SK-N-SH treated with all-trans-retinoic acid at 6 μM for 48 hours (cell line): ENCODE results near the gene FGF14.
A peak's percentile ranks its signal among the peaks of the same experiment; 100 is the strongest.

Source experiments
- ATAC-seq: fragments of 200-7000 bp; cut with Tn5 transposase; 3 replicates; pipeline ENCODE4 v1.9.1; 2020; ENCODE audit warnings: mild to moderate bottlenecking, moderate library complexity
- ARNTL ChIP-seq: fragments of 450-650 bp; formaldehyde crosslinking; IDR thresholded peaks from 2 replicates; pipeline ENCODE4 v1.5.0; 2020; ENCODE audit warnings: low read depth, mild to moderate bottlenecking, moderate library complexity, borderline replicate concordance
- BACH2 ChIP-seq: fragments of 250-450 bp; sonication (Bioruptor Pico); IDR thresholded peaks from 2 replicates; pipeline ENCODE4 v1.9.0; 2021; ENCODE audit warnings: mild to moderate bottlenecking, borderline replicate concordance
- CSDC2 ChIP-seq: fragments of 250-450 bp; sonication (Bioruptor Pico); IDR thresholded peaks from 2 replicates; pipeline ENCODE4 v1.5.0; 2020; ENCODE audit warnings: mild to moderate bottlenecking, moderate library complexity
- ESRRG ChIP-seq: fragments of 250-450 bp; sonication (Bioruptor Pico); IDR thresholded peaks from 2 replicates; pipeline ENCODE4 v1.6.1; 2021; ENCODE audit warnings: mild to moderate bottlenecking
- GLIS3 ChIP-seq: fragments of 250-450 bp; sonication (Bioruptor Pico); IDR thresholded peaks from 2 replicates; pipeline ENCODE4 v1.5.0; 2020; ENCODE audit warnings: mild to moderate bottlenecking, moderate library complexity
- ISL1 ChIP-seq: fragments of 250-450 bp; sonication (Bioruptor Pico); IDR thresholded peaks from 2 replicates; pipeline ENCODE4 v2.1.2; 2022; ENCODE audit warnings: mild to moderate bottlenecking, moderate library complexity
- PPARA ChIP-seq: fragments of 250-450 bp; sonication (Bioruptor Pico); IDR thresholded peaks from 2 replicates; pipeline ENCODE4 v1.5.0; 2020; ENCODE audit warnings: mild to moderate bottlenecking, borderline replicate concordance
- RARB ChIP-seq: fragments of 250-450 bp; sonication (Bioruptor Pico); IDR thresholded peaks from 2 replicates; pipeline ENCODE4 v1.8.0; 2021; ENCODE audit warnings: mild to moderate bottlenecking, moderate library complexity
- SNAI2 ChIP-seq: fragments of 250-450 bp; sonication (Bioruptor Pico); IDR thresholded peaks from 2 replicates; pipeline ENCODE4 v1.5.0; 2020; ENCODE audit warnings: mild to moderate bottlenecking, moderate library complexity
- TCF4 ChIP-seq: fragments of 250-450 bp; sonication (Bioruptor Pico); IDR thresholded peaks from 2 replicates; pipeline ENCODE4 v1.8.0; 2021; ENCODE audit warnings: mild to moderate bottlenecking, moderate library complexity, borderline replicate concordance
- TOX ChIP-seq: fragments of 250-450 bp; sonication (Bioruptor Pico); IDR thresholded peaks from 2 replicates; pipeline ENCODE4 v1.8.0; 2021; ENCODE audit warnings: mild to moderate bottlenecking, moderate library complexity, borderline replicate concordance
- ZC3H10 ChIP-seq: fragments of 250-450 bp; sonication (Bioruptor Pico); IDR thresholded peaks from 2 replicates; pipeline ENCODE4 v1.5.1; 2021; ENCODE audit warnings: mild to moderate bottlenecking, moderate library complexity
- ZFP3 ChIP-seq: fragments of 250-450 bp; sonication (Bioruptor Pico); IDR thresholded peaks from 2 replicates; pipeline ENCODE4 v1.5.0; 2020; ENCODE audit warnings: mild to moderate bottlenecking, moderate library complexity
- ZFP30 ChIP-seq: fragments of 450-650 bp; formaldehyde crosslinking; IDR thresholded peaks from 2 replicates; pipeline ENCODE4 v1.5.0; 2022; ENCODE audit warnings: mild to moderate bottlenecking, moderate library complexity
- ZNF565 ChIP-seq: fragments of 450-650 bp; formaldehyde crosslinking; conservative IDR thresholded peaks from 2 replicates; pipeline ENCODE4 v1.5.0; 2020; ENCODE audit warnings: low read depth, mild to moderate bottlenecking, moderate library complexity
- ZNF70 ChIP-seq: fragments of 450-650 bp; formaldehyde crosslinking; IDR thresholded peaks from 2 replicates; pipeline ENCODE4 v1.5.0; 2020; ENCODE audit warnings: mild to moderate bottlenecking, moderate library complexity
- ZNF8 ChIP-seq: fragments of 450-650 bp; formaldehyde crosslinking; IDR thresholded peaks from 2 replicates; pipeline ENCODE4 v1.5.0; 2020; ENCODE audit warnings: mild to moderate bottlenecking, moderate library complexity
- TF ChIP-seq, protein P1 (sequence below): fragments of 250-450 bp; sonication (Bioruptor Pico); IDR thresholded peaks from 2 replicates; pipeline ENCODE4 v1.8.0; 2021; ENCODE audit warnings: low read depth, mild to moderate bottlenecking, moderate library complexity, borderline replicate concordance
- TF ChIP-seq, protein P2 (sequence below): fragments of 250-450 bp; sonication (Bioruptor Pico); IDR thresholded peaks from 2 replicates; pipeline ENCODE4 v1.5.1; 2021; ENCODE audit warnings: mild to moderate bottlenecking, moderate library complexity
- TF ChIP-seq, protein P3 (sequence below): fragments of 250-450 bp; sonication (Bioruptor Pico); IDR thresholded peaks from 2 replicates; pipeline ENCODE4 v1.8.0; 2020; ENCODE audit warnings: mild to moderate bottlenecking, moderate library complexity, borderline replicate concordance
- TF ChIP-seq, protein P4 (sequence below): fragments of 250-450 bp; sonication (Bioruptor Pico); IDR thresholded peaks from 2 replicates; pipeline ENCODE4 v1.5.1; 2020; ENCODE audit warnings: low read depth, mild to moderate bottlenecking, moderate library complexity
- TF ChIP-seq, protein P5 (sequence below): fragments of 250-450 bp; sonication (Bioruptor Pico); IDR thresholded peaks from 2 replicates; pipeline ENCODE4 v1.5.0; 2020; ENCODE audit warnings: mild to moderate bottlenecking, moderate library complexity

Gene FGF14

DNA sequence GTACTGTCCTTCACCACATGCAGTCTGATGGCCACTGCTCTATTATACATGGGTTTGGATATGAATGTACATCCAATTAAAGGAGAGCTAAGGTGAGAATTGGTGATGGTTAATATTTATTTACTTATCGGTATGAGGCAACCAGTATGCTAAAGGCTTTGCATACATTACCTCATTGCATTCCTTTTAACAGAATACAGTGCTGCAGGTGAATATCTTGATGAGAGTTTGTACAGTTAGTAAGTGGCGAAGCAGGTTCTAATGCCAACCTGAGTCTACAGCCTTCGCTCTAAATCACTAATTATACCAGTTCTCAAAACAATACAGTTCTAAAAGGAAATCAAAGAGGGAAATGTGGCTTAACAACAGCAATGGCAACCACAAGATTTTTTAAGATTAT, 665.3 kb downstream of the FGF14 start (continued):
- TF ChIP-seq CSDC2 (CRISPR knock-in tag) (no peak), GLIS3 (CRISPR knock-in tag) (no peak), ESRRG (CRISPR knock-in tag) (no peak)

DNA sequence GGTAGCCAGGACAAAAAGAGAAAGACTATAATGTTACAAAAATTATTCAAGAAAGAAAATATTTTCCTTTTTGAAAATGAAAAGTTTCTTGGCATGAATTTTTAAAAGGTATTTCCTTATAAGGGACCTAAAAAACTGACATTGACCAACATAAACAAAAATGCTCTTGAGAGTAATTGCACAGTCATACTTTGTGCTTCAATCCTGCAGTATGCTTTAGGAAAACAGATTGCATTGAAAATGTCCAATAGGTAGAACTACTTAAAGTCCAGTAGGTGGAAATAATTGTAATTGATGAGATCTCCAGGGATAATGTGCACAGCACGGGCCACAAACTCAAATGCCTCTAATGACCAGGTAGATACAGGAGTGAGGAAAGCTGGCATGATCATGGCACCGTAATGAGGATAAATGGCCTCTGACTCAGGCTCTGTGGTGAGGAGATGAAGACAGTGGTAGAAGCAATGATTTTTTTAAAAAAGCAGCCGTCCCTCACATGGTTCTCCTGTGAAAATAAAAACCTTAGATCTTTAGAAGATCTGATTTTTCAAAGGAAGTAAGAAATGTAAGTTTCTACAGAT, 671.3 kb downstream of the FGF14 start:
- no peak for TF ChIP-seq ESRRG (CRISPR knock-in tag)
- no peak for TF ChIP-seq PPARA (CRISPR knock-in tag)
- TF ChIP-seq, protein P1, sequence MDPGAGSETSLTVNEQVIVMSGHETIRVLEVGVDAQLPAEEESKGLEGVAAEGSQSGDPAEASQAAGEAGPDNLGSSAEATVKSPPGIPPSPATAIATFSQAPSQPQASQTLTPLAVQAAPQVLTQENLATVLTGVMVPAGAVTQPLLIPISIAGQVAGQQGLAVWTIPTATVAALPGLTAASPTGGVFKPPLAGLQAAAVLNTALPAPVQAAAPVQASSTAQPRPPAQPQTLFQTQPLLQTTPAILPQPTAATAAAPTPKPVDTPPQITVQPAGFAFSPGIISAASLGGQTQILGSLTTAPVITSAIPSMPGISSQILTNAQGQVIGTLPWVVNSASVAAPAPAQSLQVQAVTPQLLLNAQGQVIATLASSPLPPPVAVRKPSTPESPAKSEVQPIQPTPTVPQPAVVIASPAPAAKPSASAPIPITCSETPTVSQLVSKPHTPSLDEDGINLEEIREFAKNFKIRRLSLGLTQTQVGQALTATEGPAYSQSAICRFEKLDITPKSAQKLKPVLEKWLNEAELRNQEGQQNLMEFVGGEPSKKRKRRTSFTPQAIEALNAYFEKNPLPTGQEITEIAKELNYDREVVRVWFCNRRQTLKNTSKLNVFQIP (CRISPR knock-in tag) = no peak
- TF ChIP-seq CSDC2 (CRISPR knock-in tag) = no peak
- TF ChIP-seq ZNF70 (CRISPR knock-in tag) = no peak
- no peak for TF ChIP-seq ZFP3
- TF ChIP-seq ISL1 (CRISPR knock-in tag) = no peak
- no peak for TF ChIP-seq TOX (CRISPR knock-in tag)
- TF ChIP-seq, protein P2, sequence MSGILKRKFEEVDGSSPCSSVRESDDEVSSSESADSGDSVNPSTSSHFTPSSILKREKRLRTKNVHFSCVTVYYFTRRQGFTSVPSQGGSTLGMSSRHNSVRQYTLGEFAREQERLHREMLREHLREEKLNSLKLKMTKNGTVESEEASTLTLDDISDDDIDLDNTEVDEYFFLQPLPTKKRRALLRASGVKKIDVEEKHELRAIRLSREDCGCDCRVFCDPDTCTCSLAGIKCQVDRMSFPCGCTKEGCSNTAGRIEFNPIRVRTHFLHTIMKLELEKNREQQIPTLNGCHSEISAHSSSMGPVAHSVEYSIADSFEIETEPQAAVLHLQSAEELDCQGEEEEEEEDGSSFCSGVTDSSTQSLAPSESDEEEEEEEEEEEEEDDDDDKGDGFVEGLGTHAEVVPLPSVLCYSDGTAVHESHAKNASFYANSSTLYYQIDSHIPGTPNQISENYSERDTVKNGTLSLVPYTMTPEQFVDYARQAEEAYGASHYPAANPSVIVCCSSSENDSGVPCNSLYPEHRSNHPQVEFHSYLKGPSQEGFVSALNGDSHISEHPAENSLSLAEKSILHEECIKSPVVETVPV (CRISPR knock-in tag) = no peak
- no peak for TF ChIP-seq ZNF8 (CRISPR knock-in tag)
- no peak for TF ChIP-seq RARB
- no peak for TF ChIP-seq ZNF565 (CRISPR knock-in tag)
- TF ChIP-seq ARNTL = no peak
- TF ChIP-seq SNAI2 (CRISPR knock-in tag) = no peak
- TF ChIP-seq, all 23 proteins: peak for 0
- peak; percentile 28; the same call in 1 of the 3 replicates for ATAC-seq

DNA sequence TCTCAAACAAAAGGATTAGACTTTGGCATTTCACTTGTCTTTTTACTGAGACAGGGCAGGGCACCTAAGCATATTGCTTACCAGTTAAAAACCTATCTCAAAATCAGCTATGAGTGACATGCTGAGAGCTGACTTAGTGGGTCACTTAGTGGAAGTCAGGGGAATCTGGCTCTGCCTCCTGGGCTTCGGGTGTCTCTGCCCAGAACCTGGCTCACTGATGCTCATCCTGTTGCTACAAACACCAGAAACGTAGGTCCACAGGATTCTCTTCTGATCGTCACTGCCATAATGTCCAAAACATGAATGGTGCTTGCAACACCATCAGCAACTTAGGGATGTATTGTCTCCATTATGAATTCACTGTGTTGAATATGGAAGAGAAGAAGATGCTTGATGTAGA, 673.2 kb downstream of the FGF14 start:
- no peak for ATAC-seq
- TF ChIP-seq ZFP3 (no peak), GLIS3 (CRISPR knock-in tag) (no peak), ISL1 (CRISPR knock-in tag) (no peak), ZNF565 (CRISPR knock-in tag) (no peak), TCF4 (CRISPR knock-in tag) (no peak), ZFP30 (CRISPR knock-in tag) (no peak), ZC3H10 (CRISPR knock-in tag) (no peak), TOX (CRISPR knock-in tag) (no peak), CSDC2 (CRISPR knock-in tag) (no peak), SNAI2 (CRISPR knock-in tag) (no peak)
- TF ChIP-seq, protein P3, sequence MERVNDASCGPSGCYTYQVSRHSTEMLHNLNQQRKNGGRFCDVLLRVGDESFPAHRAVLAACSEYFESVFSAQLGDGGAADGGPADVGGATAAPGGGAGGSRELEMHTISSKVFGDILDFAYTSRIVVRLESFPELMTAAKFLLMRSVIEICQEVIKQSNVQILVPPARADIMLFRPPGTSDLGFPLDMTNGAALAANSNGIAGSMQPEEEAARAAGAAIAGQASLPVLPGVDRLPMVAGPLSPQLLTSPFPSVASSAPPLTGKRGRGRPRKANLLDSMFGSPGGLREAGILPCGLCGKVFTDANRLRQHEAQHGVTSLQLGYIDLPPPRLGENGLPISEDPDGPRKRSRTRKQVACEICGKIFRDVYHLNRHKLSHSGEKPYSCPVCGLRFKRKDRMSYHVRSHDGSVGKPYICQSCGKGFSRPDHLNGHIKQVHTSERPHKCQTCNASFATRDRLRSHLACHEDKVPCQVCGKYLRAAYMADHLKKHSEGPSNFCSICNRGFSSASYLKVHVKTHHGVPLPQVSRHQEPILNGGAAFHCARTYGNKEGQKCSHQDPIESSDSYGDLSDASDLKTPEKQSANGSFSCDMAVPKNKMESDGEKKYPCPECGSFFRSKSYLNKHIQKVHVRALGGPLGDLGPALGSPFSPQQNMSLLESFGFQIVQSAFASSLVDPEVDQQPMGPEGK (CRISPR knock-in tag) = no peak

DNA sequence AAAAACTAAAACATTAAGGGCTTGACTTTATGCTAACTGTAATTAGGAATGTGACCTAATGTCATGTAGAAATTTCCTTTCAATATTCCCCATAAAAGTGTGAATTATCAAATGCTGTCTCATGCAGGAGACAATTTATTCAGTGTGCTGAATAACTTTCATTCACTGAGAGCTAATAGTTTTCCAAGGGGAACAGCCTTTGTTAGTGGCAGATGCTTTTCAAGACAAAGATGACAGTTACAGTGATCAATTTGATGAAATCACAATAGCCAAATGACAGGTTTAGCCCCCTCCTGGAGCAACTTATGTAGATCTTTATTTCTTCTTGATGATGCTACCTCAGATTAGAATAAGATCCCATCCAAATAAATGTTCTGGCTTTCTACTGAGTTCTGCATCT, 673.8 kb downstream of the FGF14 start:
- TF ChIP-seq BACH2 (CRISPR knock-in tag) (no peak), ZFP30 (CRISPR knock-in tag) (no peak), GLIS3 (CRISPR knock-in tag) (no peak), ZNF8 (CRISPR knock-in tag) (no peak), RARB (no peak), SNAI2 (CRISPR knock-in tag) (no peak), TOX (CRISPR knock-in tag) (no peak), ZNF565 (CRISPR knock-in tag) (no peak), ESRRG (CRISPR knock-in tag) (no peak), PPARA (CRISPR knock-in tag) (no peak), ISL1 (CRISPR knock-in tag) (no peak)
- TF ChIP-seq, protein P1 (CRISPR knock-in tag) = no peak
- TF ChIP-seq, protein P4, sequence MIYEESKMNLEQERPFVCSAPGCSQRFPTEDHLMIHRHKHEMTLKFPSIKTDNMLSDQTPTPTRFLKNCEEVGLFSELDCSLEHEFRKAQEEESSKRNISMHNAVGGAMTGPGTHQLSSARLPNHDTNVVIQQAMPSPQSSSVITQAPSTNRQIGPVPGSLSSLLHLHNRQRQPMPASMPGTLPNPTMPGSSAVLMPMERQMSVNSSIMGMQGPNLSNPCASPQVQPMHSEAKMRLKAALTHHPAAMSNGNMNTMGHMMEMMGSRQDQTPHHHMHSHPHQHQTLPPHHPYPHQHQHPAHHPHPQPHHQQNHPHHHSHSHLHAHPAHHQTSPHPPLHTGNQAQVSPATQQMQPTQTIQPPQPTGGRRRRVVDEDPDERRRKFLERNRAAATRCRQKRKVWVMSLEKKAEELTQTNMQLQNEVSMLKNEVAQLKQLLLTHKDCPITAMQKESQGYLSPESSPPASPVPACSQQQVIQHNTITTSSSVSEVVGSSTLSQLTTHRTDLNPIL (CRISPR knock-in tag) = no peak
- TF ChIP-seq, protein P3 (CRISPR knock-in tag) = no peak
- TF ChIP-seq, protein P5, sequence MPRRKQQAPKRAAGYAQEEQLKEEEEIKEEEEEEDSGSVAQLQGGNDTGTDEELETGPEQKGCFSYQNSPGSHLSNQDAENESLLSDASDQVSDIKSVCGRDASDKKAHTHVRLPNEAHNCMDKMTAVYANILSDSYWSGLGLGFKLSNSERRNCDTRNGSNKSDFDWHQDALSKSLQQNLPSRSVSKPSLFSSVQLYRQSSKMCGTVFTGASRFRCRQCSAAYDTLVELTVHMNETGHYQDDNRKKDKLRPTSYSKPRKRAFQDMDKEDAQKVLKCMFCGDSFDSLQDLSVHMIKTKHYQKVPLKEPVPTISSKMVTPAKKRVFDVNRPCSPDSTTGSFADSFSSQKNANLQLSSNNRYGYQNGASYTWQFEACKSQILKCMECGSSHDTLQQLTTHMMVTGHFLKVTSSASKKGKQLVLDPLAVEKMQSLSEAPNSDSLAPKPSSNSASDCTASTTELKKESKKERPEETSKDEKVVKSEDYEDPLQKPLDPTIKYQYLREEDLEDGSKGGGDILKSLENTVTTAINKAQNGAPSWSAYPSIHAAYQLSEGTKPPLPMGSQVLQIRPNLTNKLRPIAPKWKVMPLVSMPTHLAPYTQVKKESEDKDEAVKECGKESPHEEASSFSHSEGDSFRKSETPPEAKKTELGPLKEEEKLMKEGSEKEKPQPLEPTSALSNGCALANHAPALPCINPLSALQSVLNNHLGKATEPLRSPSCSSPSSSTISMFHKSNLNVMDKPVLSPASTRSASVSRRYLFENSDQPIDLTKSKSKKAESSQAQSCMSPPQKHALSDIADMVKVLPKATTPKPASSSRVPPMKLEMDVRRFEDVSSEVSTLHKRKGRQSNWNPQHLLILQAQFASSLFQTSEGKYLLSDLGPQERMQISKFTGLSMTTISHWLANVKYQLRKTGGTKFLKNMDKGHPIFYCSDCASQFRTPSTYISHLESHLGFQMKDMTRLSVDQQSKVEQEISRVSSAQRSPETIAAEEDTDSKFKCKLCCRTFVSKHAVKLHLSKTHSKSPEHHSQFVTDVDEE = no peak
- no peak for ATAC-seq
